HK-2 (cell line): ENCODE results near the gene TDRD9.

ENCODE experiments used
- DNase-seq: peaks from one replicate; pipeline ENCODE4 v3.0.0-alpha.2; 2018; ENCODE audit not compliant: unreplicated experiment

TDRD9 gene

GRCh38 chr14:104066719-104067295, 138.6 kb downstream of the TDRD9 start:
- DNase-seq = no peak

GRCh38 chr14:104069541-104069940, 141.3 kb downstream of the TDRD9 start:
- no peak for DNase-seq

GRCh38 chr14:104072586-104072985, 144.3 kb downstream of the TDRD9 start:
- DNase-seq = no peak

- DNase-seq = no peak
These were observed 145.5 kb downstream of the TDRD9 start for GRCh38 chr14:104073764-104074163.

- no peak for DNase-seq
These were observed 147.4 kb downstream of the TDRD9 start for GRCh38 chr14:104075530-104076151.

GRCh38 chr14:104076743-104077142, 148.5 kb downstream of the TDRD9 start:
- DNase-seq = no peak

GRCh38 chr14:104078031-104078455, 149.8 kb downstream of the TDRD9 start:
- DNase-seq = peak; percentile 81

GRCh38 chr14:104080376-104081260, 152.4 kb downstream of the TDRD9 start:
- DNase-seq = no peak

- no peak for DNase-seq
These were observed 153.1 kb downstream of the TDRD9 start for GRCh38 chr14:104081261-104081835.

- DNase-seq = no peak
These were observed 153.8 kb downstream of the TDRD9 start for GRCh38 chr14:104081951-104082464.

GRCh38 chr14:104082807-104083206, 154.6 kb downstream of the TDRD9 start:
- no peak for DNase-seq

- no peak for DNase-seq
These were observed 156.2 kb downstream of the TDRD9 start for GRCh38 chr14:104084251-104085002.

GRCh38 chr14:104085032-104085888, 157.0 kb downstream of the TDRD9 start, which contains the start of gene ASPG:
Gene ASPG (plus strand): TSS chr14:104085700. CDS start chr14:104085771, 71 bp downstream.
- DNase-seq = no peak

- DNase-seq = no peak
These were observed 157.6 kb downstream of the TDRD9 start for GRCh38 chr14:104085889-104086201.

GRCh38 chr14:104086210-104086660, 158.0 kb downstream of the TDRD9 start:
- DNase-seq = no peak

- no peak for DNase-seq
These were observed 158.6 kb downstream of the TDRD9 start for GRCh38 chr14:104086661-104087461.

GRCh38 chr14:104087505-104087904, 159.2 kb downstream of the TDRD9 start:
- DNase-seq = no peak

GRCh38 chr14:104087981-104088850, 160.0 kb downstream of the TDRD9 start:
- DNase-seq = no peak
